Adrenal gland (tissue), 12 donors: ENCODE data around the gene ACE. TPM values are rescaled to one million over a fixed set of nuclear protein-coding genes. Genes with fewer than 3 reads are reported as not detected.

ENCODE experiments used
- polyA plus RNA-seq, 3 donors: library from polyadenylated mRNA; stranded (reverse); fragments of 200-250 nt in 2 of 3; fragments of 350-450 nt in 1 of 3; fragmentation: Illumina TruSeq in 1 of 3; extraction: RNeasy Lipid Tissue Mini Kit (QIAGEN cat#74804) in 1 of 3; gene quantifications; one replicate each; pipeline ENCODE4 v1.2.3, GENCODE V29; 2013 to 2014
- total RNA-seq, 9 donors: library from RNA; depleted of rRNA in 4 of 9; stranded (reverse); fragments of >200 nt in 4 of 9; fragments of 120-200 nt in 1 of 9; fragmentation: NEBNext Ultra II Directional in 1 of 9; extraction: Animal tissue kit (Norgen Biotek cat#: 25700) in 1 of 9; gene quantifications; one replicate each; pipeline versions ENCODE4 v1.1.0 to v1.2.4, GENCODE V29; 2013 to 2023
- donor health status: healthy with polysubstance abuse.
- donor health status: Bipolar disorder and iron deficiency.
- donor health status: DM: yes; HTN: yes; CAD: no.
- donor health status: DM: no; HTN: no; CAD: no.
- donor health status: DM: no; HTN: no; CAD: no.
- donor health status: DM: yes; HTN: yes; CAD: no.

Gene ACE
- total and polyA plus RNA-seq, 12 donors: 0.55 to 49.7 (median 12.2) TPM

Other genes with a start within 250 kb of the ACE start
- gene CYB561, start 30.8 kb upstream of the ACE start, total RNA-seq: 100 to 1,000 TPM in 2 of 9 donors, 10 to 100 TPM in 7; 14.3 to 195 (median 67.5) TPM
- 100 to 1,000 TPM in 2 of 3 donors, 10 to 100 TPM in 1; 38.8 to 116 (median 113) TPM for gene CYB561, start 30.8 kb upstream of the ACE start, polyA plus RNA-seq
- under 1 TPM in 4 of 9 donors, not detected in 5; 0.11 to 0.41 (median 0.28) TPM for gene KCNH6, start 46.3 kb downstream of the ACE start, total RNA-seq
- gene KCNH6, start 46.3 kb downstream of the ACE start, polyA plus RNA-seq: under 1 TPM in 1 of 3 donors, not detected in 2; 0.32 TPM
- 10 to 100 TPM; 33.8 to 69.8 (median 48.8) TPM for gene DCAF7, start 73.4 kb downstream of the ACE start, total RNA-seq
- gene DCAF7, start 73.4 kb downstream of the ACE start, polyA plus RNA-seq: 10 to 100 TPM; 12.2 to 50.6 (median 19.7) TPM
- gene TACO1, start 123.8 kb downstream of the ACE start, total RNA-seq: 10 to 100 TPM; 16.2 to 29.0 (median 25.9) TPM
- 10 to 100 TPM; 15.4 to 32.1 (median 19.1) TPM for gene TACO1, start 123.8 kb downstream of the ACE start, polyA plus RNA-seq
- 10 to 100 TPM; 16.5 to 47.1 (median 36.6) TPM for gene MAP3K3, start 145.4 kb downstream of the ACE start, total RNA-seq
- 10 to 100 TPM; 11.6 to 32.3 (median 15.6) TPM for gene MAP3K3, start 145.4 kb downstream of the ACE start, polyA plus RNA-seq
- gene LIMD2, start 223.1 kb downstream of the ACE start, total RNA-seq: 10 to 100 TPM in 7 of 9 donors, 1 to 10 TPM in 2; 6.3 to 20.1 (median 11.9) TPM
- 10 to 100 TPM in 2 of 3 donors, 1 to 10 TPM in 1; 2.5 to 76.3 (median 34.6) TPM for gene LIMD2, start 223.1 kb downstream of the ACE start, polyA plus RNA-seq